GM19324 (cell line): ENCODE data around the gene PLXNB2.

ENCODE experiments used
- ATAC-seq: cut with Tn5 transposase; IDR thresholded peaks from one replicate; pipeline ENCODE4 v1.9.1; 2021; ENCODE audit warnings: mild to moderate bottlenecking, moderate library complexity; ENCODE audit not compliant: unreplicated experiment, low FRiP score

Gene PLXNB2

DNA sequence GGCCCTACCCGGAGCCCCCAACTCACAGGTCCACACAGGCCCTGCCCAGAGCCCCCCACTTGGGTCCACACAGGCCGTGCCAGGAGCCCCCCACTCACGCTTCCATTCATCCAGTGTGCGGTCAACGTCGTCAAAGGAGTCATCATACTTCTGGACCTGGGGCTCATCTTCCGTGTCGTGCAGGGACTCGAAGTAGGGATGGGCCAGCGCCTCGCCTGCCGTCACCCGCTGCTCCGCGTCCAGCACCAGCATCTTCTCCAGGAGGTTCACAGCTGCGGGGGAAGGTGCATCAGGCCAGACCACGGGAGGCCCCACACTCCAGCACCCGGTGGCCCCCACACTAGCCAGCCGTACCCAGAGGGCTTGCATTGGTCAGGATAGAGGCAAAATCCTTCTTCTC lies 52.3 kb downstream of the PLXNB2 start:
- no peak for ATAC-seq

DNA sequence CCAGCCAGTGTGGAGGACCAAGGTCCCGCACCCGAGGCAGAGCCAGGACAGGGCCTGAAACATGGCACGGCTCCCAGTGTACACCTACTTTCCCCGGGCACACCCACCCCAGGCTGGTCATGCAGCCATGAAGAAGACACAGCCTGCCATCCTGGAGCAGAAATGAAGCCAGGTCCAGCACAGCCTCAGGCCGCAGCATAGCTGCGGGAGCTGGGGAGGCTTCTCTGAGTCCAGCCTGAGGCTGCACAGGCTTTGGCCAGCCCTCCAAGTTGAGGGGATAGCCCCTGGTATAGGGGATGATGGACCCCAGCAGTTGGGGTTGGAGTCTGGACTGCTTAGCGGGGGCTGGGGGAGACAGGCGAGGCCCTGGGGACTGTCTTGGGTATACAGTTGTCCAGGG lies 53.5 kb downstream of the PLXNB2 start:
- ATAC-seq, result no peak

DNA sequence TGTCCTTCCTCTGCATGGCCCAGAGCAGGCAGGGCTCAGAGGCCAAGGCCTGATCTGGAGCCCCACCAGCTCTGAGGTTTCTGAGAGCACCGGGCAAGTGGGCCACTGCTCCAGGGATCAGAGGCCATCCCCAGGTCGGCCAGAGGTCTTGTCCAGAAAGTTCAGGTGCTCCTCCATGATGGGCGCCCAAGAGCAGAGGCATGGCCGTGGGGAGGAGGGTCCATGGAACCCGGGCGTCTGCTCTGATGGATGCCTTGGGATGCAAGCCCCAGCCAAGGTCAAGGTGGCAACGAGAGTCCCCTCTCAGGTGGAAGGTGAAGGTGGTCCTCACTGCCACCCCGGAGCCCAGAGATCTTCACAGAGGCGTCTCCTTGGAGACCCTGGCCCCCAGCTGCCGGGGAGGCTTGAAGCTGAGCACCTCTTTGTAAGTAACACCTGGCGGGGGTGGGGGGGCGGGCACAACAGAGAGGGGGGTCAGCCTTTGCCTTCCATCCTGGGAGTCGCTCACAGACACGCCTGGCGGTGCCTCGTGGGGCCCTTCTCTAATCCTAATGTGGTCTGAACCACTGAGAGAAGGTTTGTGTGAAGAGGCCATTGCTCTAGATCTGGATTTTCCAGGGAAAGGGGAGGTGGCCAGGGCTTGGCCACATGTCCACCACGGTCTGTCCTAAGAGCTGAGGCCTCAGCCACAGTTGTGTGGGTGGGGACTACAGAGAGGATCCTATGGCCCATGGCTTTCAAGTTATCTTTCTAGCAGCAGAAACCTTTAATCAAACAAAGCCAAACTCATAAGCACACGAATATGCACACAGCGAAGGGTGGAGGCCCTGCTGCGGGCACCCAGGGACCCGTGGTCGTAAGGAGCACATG lies 54.2 kb downstream of the PLXNB2 start:
- ATAC-seq, result no peak

GRCh38 chr22:50252082-50253045 lies 55.1 kb downstream of the PLXNB2 start:
- no peak for ATAC-seq

DNA sequence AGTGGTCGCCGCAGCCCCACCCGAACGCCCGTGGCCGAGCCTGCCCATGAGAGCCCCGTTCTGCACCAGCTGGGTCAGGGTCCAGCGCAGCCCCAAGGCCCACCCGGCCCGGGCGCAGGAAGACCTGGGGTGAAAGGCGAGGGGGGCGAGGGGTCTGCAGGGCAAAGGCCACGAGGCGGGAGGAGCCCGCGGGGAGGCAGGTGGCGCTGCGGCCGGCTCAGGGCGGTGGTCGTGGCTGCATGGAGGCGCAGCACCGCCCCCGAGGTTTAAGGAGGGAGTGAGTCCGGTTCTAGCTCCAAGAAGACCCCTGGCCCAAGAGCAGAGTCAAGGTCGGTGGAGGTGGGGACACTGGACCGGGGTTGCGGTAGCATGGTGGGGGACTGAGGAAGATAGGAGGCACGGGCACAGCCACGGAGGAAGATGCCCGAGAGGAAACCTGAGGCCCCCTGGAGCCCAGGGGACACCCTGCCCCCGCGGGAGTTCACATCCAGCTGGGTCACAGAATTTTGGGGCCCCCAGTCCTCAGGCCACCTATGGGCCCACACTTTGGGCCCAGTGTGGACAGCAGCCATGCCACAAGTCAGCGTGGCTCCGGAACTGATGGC lies 55.9 kb downstream of the PLXNB2 start:
- ATAC-seq, result no peak

DNA sequence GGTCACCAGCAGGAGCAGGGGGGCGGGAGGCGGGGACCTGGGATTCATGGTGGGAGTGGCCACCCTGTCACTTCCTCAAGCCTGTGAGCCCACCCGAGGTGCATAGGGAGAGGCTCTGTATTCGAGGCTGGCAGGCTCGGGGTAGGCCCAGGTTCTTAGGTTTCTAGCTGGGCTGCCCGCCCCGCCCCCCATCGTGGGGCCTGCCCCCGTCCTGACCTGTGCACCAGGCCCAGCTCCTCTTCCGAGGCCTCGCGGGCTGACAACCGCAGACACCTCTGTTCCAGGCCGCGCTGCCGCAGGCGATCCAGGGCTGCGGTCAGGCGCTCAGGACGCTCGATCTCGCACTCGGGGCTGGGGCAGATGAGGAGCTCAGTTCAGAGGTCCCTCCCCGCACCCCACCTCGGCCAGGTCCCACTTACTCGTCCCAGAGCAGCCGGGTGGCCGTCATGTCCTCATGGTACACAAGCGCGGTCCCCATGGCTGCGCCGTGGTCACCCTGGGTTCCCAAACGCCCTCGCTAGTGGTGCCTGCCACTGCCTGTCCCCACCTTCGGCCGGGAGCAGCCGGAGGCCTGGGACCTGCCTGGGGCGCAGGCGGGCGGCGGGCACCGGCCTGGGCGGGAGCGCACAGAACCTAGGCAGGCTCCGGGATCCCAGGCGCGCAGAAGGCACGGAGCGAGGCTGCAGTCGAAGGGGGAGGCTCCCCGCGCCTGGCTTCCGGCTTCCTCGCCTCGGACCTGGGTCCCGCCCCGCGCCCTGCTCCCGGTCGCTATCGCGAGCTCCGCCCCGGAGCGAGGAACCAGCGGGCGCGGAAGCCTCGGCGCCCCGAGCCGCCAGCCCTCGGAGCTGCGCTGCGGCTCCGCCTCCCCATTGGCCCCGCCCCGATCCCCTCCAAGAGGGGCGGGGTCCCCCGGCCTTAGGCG lies 56.6 kb downstream of the PLXNB2 start, which contains the start of gene HDAC10:
HDAC10 (minus strand) TSS at position 711 of the 922 bp plus-strand sequence; CDS start at position 478, 233 bp downstream.
- ATAC-seq, result peak; percentile 55

- no peak for ATAC-seq
Observed at GRCh38 chr22:50250249-50250554, 57.2 kb downstream of the PLXNB2 start.

- no peak for ATAC-seq
Observed at GRCh38 chr22:50249341-50250248, 57.9 kb downstream of the PLXNB2 start.

- no peak for ATAC-seq
Observed at GRCh38 chr22:50248196-50249081, 59.0 kb downstream of the PLXNB2 start.

- no peak for ATAC-seq
Observed at GRCh38 chr22:50247748-50248147, 59.7 kb downstream of the PLXNB2 start.

DNA sequence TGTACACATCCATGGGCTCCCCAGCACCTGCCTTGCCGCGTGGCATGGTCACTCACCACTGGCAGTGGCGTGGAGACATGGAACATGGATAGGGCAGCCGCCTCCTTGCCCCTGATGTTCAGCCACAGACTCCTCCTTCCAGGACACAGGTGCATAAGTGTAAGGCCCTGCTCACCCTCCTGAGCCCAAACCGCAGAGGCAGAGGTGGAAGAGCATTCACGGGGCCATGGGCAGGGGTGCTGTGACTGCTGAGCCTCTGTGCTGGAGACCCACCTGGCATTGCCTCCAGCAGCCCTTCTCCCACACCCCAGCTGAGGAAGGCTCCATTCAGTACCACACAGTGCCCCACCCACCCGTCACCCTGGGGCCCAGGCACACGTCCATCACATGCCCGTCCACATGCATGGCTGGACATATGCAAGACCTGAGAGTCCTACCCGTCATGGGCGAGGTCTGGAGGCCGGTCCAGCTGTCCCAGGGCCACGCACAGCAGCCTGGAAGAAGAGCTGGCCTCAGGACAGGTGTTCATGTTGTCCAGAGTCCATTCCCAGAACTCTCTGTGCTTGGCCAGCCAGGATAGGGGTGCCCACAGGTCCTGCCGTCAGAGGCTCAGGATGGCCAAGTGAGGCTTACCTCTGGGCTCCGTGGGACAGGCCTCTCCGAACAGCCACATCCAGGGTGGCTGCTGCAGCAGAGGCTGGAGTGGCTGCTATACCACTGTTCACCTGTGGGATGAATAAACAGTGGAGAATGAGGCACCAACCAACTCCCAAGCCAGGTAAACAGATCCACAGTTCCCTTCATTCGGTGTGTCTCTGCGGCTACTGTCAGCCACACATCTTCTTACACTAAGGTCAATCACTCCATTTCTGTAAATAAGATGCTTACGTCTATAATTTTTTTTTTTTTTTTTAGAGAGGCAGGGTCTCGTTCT lies 60.9 kb downstream of the PLXNB2 start:
- no peak for ATAC-seq

DNA sequence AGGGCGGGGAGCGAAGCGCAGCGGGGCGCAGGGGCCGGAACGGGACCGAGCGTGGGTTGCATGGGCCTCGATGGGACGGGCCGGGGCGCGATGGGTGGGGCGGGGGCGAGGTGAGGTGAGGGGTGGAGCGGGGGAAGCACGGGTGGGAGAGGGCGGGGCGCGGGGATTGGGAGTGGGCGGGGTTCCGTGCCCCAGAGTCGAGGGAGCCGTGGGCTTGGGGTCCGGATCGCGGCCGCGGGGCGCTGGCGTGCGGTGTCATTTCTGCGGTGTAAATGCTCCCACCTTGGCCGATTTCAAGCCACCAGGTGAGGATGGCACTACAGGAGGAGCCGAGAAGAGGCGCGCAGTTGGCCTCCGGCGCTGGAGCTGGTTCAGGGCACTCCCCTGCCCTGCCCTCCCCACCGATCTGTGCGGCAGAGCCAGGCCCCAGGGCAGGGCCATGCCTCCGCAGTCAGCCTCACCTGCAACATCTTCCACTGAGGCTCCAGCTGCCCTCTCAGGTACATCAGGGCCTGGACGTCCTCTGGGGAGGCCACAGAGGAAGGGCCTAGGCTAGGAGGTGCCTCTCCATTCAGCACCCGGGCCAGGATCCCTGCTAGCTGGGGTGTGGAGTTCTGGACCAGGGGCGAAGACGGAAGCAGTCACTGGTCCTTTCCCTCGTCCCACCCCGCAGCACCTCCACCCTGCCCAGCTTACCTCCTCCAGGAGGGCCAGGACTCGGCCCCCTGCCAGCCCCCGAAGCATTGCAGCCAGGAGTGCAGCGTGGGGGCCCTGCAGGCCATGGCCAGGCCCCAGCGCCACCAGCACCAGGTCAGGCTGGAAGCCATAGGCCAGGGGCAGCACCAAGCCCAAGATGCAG lies 62.0 kb downstream of the PLXNB2 start:
- ATAC-seq, result peak; percentile 7

GRCh38 chr22:50244420-50245213 lies 62.8 kb downstream of the PLXNB2 start, which contains the start of gene TUBGCP6:
TUBGCP6 (minus strand) TSS chr22:50245023; CDS start chr22:50244459, 564 bp downstream.
- ATAC-seq, result peak; percentile 78

GRCh38 chr22:50243685-50244419 lies 63.6 kb downstream of the PLXNB2 start:
- no peak for ATAC-seq
